HepG2 (cell line): ENCODE measurements around the gene FBXL7. TPM values are rescaled to one million over a fixed set of nuclear protein-coding genes. Genes with fewer than 3 reads are reported as not detected.

Experiments used
- ATAC-seq: fragments of 200-7000 bp; cut with Tn5 transposase; 3 replicates; pipeline ENCODE4 v1.9.1; 2020; ENCODE audit warnings: mild to moderate bottlenecking, moderate library complexity
- BruUV-seq: library from RNA; stranded (reverse); fragments of 400-500 nt; replicated peaks from 2 replicates; lab custom pipeline; 2021; lab: Mats Ljungman, UMichigan
- CTCF ChIA-PET: fragments of 300-600 bp; formaldehyde crosslinking; extraction: SDS; loops from one replicate; lab custom pipeline; 2021; ENCODE audit warnings: low total read pairs, inconsistent platforms, low intra/inter-chr PET ratio; lab: Yijun Ruan, JAX
- POLR2A ChIA-PET: fragments of 350-600 bp; sonication (Branson Sonifier 250); formaldehyde crosslinking; loops from one replicate; lab custom pipeline; 2020; ENCODE audit warnings: antibody characterized with exemption, inconsistent platforms; lab: Yijun Ruan, JAX
- DNase-seq: peaks from one replicate; pipeline ENCODE4 v3.0.0-alpha.2; 2015; ENCODE audit warnings: low spot score
- FAIRE-seq: peaks from 3 replicates; lab custom pipeline; 2011; peaks lifted over from hg19 to GRCh38; lab: Jason Lieb, UNC
- H2AFZ ChIP-seq: one replicate; pipeline ENCODE4 v1.6.1; 2011; ENCODE audit warnings: low read length, inconsistent platforms
- H3K27ac ChIP-seq: fragments of 300-600 bp; 3 replicates; pipeline ENCODE4 v1.8.0; 2011; ENCODE audit warnings: mixed run types, mild to moderate bottlenecking, mixed read lengths, low read length, inconsistent platforms; ENCODE audit not compliant: insufficient read depth; ENCODE audit errors: extremely low read length
- H3K27me3 ChIP-seq, 2 experiments: fragments of 200-600 bp in 1 of 2; 2 replicates in 1 of 2; 3 replicates in 1 of 2; pipeline versions ENCODE4 v1.6.0 to v1.8.0; 2011; ENCODE audit warnings: low read length in 2 of 2, mild to moderate bottlenecking in 2 of 2, moderate library complexity in 2 of 2, inconsistent platforms in 1 of 2; ENCODE audit not compliant: insufficient read depth in 2 of 2, control insufficient read depth in 1 of 2
- H3K36me3 ChIP-seq, 2 experiments: fragments of 200-600 bp in 1 of 2; replicated peaks in 1 of 2; 2 replicates in 1 of 2; 3 replicates in 1 of 2; pipeline versions ENCODE4 v1.5.1 to v1.8.0; 2011; ENCODE audit warnings: low read length in 2 of 2, inconsistent platforms in 1 of 2; ENCODE audit not compliant: insufficient read depth in 2 of 2, control insufficient read depth in 1 of 2
- H3K4me1 ChIP-seq: 2 replicates; pipeline ENCODE4 v1.5.1; 2012; ENCODE audit warnings: low read length, inconsistent platforms; ENCODE audit not compliant: insufficient read depth
- H3K4me2 ChIP-seq: 2 replicates; pipeline ENCODE4 v1.6.0; 2011; ENCODE audit warnings: low read depth, low read length, inconsistent platforms
- H3K4me3 ChIP-seq, 3 experiments: fragments of 200-600 bp in 1 of 3; sonication (generic), shearing (Covaris generic) in 1 of 3; replicated peaks in 1 of 3; 2 replicates each; pipeline ENCODE4 v1.5.1; 2011 to 2016; ENCODE audit warnings: low read length in 3 of 3, inconsistent platforms in 2 of 3, low read depth in 2 of 3, mild to moderate bottlenecking in 2 of 3, control low read depth in 1 of 3, mixed read lengths in 1 of 3; ENCODE audit not compliant: insufficient read depth in 1 of 3
- H3K79me2 ChIP-seq: one replicate; pipeline ENCODE4 v1.6.1; 2011; ENCODE audit warnings: low read length, inconsistent platforms; ENCODE audit not compliant: insufficient read depth
- H3K9ac ChIP-seq: 2 replicates; pipeline ENCODE4 v1.6.0; 2011; ENCODE audit warnings: mild to moderate bottlenecking, low read depth, low read length, inconsistent platforms; ENCODE audit not compliant: insufficient read depth
- H3K9me3 ChIP-seq: 2 replicates; pipeline ENCODE4 v1.5.1; 2012; ENCODE audit warnings: mild to moderate bottlenecking, low read length
- H4K20me1 ChIP-seq: 2 replicates; pipeline ENCODE4 v1.6.0; 2011; ENCODE audit warnings: inconsistent platforms, mild to moderate bottlenecking, low read length, moderate library complexity; ENCODE audit not compliant: insufficient read depth
- ATF3 ChIP-seq: sonication (generic); formaldehyde crosslinking; IDR thresholded peaks from 2 replicates; pipeline ENCODE4 v1.4.0; 2020; ENCODE audit warnings: missing genetic modification reagents
- CEBPB ChIP-seq: IDR thresholded peaks from 2 replicates; pipeline ENCODE4 v1.6.1; 2011; ENCODE audit warnings: low read depth, low read length, improper control_type of control experiment, borderline replicate concordance
- ETV5 ChIP-seq: IDR thresholded peaks from 2 replicates; pipeline ENCODE4 v1.6.1; 2018; ENCODE audit warnings: missing biosample characterization, missing genetic modification reagents, inconsistent platforms, borderline replicate concordance
- FOXC1 ChIP-seq: sonication (generic); formaldehyde crosslinking; IDR thresholded peaks from 2 replicates; pipeline ENCODE4 v1.8.0; 2022; ENCODE audit warnings: mild to moderate bottlenecking, missing genetic modification reagents, borderline replicate concordance
- HNRNPL ChIP-seq: fragments of 200-400 bp; formaldehyde crosslinking; IDR thresholded peaks from 2 replicates; pipeline ENCODE4 v1.6.1; 2017; ENCODE audit warnings: mild to moderate bottlenecking, low read depth, low read length
- NR1H2 ChIP-seq: sonication (generic); formaldehyde crosslinking; IDR thresholded peaks from 2 replicates; pipeline ENCODE4 v1.8.1; 2022; ENCODE audit warnings: low read depth, missing genetic modification reagents, borderline replicate concordance
- XRCC5 ChIP-seq: fragments of 200-400 bp; formaldehyde crosslinking; optimal IDR thresholded peaks from 2 replicates; pipeline ENCODE3; 2017; ENCODE audit warnings: mild to moderate bottlenecking, low read length
- ZNF232 ChIP-seq: sonication (generic); formaldehyde crosslinking; IDR thresholded peaks from 2 replicates; pipeline ENCODE4 v1.4.0; 2020; ENCODE audit warnings: missing genetic modification reagents, borderline replicate concordance
- WGBS: methylation state at CpG from one replicate; pipeline ENCODE4 v1.1.6; 2017; ENCODE audit warnings: low lambda C conversion rate; 5-methylcytosine and 5-hydroxymethylcytosine counted together
- in situ Hi-C: cut with HindIII; loops from 2 replicates; pipeline ENCODE4 v1.10.0; 2017; ENCODE audit warnings: low pct_unique_long_range_greater_than_20kb; ENCODE audit not compliant: extremely low pct_ligation_motif_present
- intact Hi-C: fragments of 100-400 bp; cut with micrococcal nuclease; formaldehyde crosslinking; loops from one replicate; pipeline ENCODE4 v1.10.0; 2022; ENCODE audit not compliant: unreplicated experiment
- polyA plus RNA-seq, 8 experiments: library from polyadenylated mRNA; depleted of rRNA in 3 of 8; stranded (reverse) in 7 of 8; unstranded in 1 of 8; fragments of >200 nt; fragmentation: Illumina TruSeq in 4 of 8; extraction: Trizol in 4 of 8; gene quantifications; 2 replicates each; pipeline versions ENCODE4 v1.2.1 to v1.2.3, GENCODE V29; 2011 to 2016; ENCODE audit warnings: low read depth in 4 of 8, missing spikeins in 1 of 8, mixed read lengths in 1 of 8; ENCODE audit not compliant: insufficient read depth in 1 of 8
- total RNA-seq, 5 experiments: library from RNA; depleted of rRNA; stranded (reverse); fragments of >200 nt; fragmentation: Illumina TruSeq; extraction: Trizol; gene quantifications; 2 replicates each; pipeline ENCODE4 v1.2.3, GENCODE V29; 2016; ENCODE audit warnings: low read depth in 1 of 5

FBXL7 gene
- total and polyA plus RNA-seq, 2 of the 13 experiments (the other 11 are each of a cell fraction or from before 2014, with no cell fraction given) = 0.07 TPM; not detected in 1

GRCh38 chr5:15897656-15898055 is 397.7 kb downstream of the FBXL7 start:
- H3K36me3 ChIP-seq = no peaks in the 10 kb centered on the region
- H3K4me2 ChIP-seq = no peak overlapping the region
- H3K4me3 ChIP-seq = no peak overlapping the region
- CTCF ChIA-PET = no interaction called here
- no peaks in the 10 kb centered on the region for H3K27me3 ChIP-seq
- H3K9ac ChIP-seq = no peak overlapping the region
- ATAC-seq = no peak
- H3K9me3 ChIP-seq = no peaks in the 10 kb centered on the region; the same call in 1 of the 2 replicates
- H4K20me1 ChIP-seq = no peaks in the 10 kb centered on the region
- in situ Hi-C loops (no loop called here), intact Hi-C loops (no loop called here)
- no peaks in the 10 kb centered on the region for H3K79me2 ChIP-seq
- TF ChIP-seq NR1H2 (CRISPR knock-in tag) (no peak), CEBPB (0 out of 2 replicates have a peak, but pooled peaks have one; percentile 3)
- no peak overlapping the region for H3K27ac ChIP-seq
- BruUV-seq = no TSS peak
- 40% methylated on average over 3 of the region's 3 CpGs for WGBS
- H2AFZ ChIP-seq = no peak overlapping the region
- H3K4me1 ChIP-seq = no peaks in the 10 kb centered on the region
- no peak for FAIRE-seq
- POLR2A ChIA-PET = no interaction called here
- no peak for DNase-seq

DNA sequence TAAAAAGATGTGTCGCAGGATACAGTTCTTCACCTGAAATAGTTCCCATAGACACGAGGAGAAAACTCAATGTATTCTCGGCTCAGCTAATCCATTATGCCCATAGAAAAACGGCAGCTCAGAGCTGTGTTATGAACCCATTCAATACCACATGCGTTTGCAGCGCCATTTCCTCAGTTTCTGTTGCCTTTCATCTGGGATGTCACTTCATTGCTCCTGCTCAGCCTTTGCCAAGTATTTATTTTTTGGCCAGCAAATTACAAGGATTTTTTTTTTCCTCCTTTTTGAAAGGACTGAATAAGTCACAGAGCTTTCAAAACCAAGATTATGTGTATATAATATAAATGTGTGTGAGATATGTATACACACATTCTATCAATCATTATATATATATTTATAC is 398.7 kb downstream of the FBXL7 start:
- Histone ChIP-seq H3K4me1 (no peaks in the 10 kb centered on the region), H3K27me3 (no peaks in the 10 kb centered on the region), H3K36me3 (no peaks in the 10 kb centered on the region), H4K20me1 (no peaks in the 10 kb centered on the region), H3K27ac (no peak overlapping the region), H3K9me3 (no peaks in the 10 kb centered on the region; the same call in 1 of the 2 replicates), H3K4me3 (no peak overlapping the region), H3K4me2 (no peak overlapping the region), H3K79me2 (no peaks in the 10 kb centered on the region), H2AFZ (no peak overlapping the region), H3K9ac (no peak overlapping the region)
- in situ Hi-C loops (no loop called here), intact Hi-C loops (no loop called here)
- ChIA-PET POLR2A (no interaction called here), CTCF (no interaction called here)
- 6% methylated on average over 6 of the region's 6 CpGs for WGBS
- BruUV-seq = no TSS peak
- ATAC-seq = no peak
- no peak for FAIRE-seq
- no peak for DNase-seq
- no peak for TF ChIP-seq FOXC1 (CRISPR knock-in tag)
- no peak for TF ChIP-seq HNRNPL
- no peak for TF ChIP-seq ETV5 (CRISPR knock-in tag)
- no peak for TF ChIP-seq XRCC5
- TF ChIP-seq ATF3 (CRISPR knock-in tag) = no peak
- TF ChIP-seq ZNF232 (CRISPR knock-in tag) = no peak
